Measurements from ENCODE around the gene KLHL26. TPM values are rescaled to one million over a fixed set of nuclear protein-coding genes. Genes with fewer than 3 reads are reported as not detected.

KLHL26 gene
- polyA plus RNA-seq, 2 of the 4 experiments (the other 2 are of a cell fraction), result 1.1 to 2.0 TPM

GRCh38 chr19:18646535-18647370, 9.9 kb downstream of the KLHL26 start:
- 94% methylated on average over 27 of the region's 34 CpGs for WGBS (ENCODE audit: missing lambda C conversion rate)
- no peak overlapping the region for H3K4me3 ChIP-seq
- H3K4me1 ChIP-seq, result no peaks in the 10 kb centered on the region
- ChIA-PET CTCF (no interaction called here), POLR2A (no interaction called here)
- H3K9me3 ChIP-seq, result no peaks in the 10 kb centered on the region
- FAIRE-seq (no peak), ATAC-seq (no peak), DNase-seq (ENCODE audit: low read depth in 1 of 2, low spot score in 1 of 2) (no peak)
- no peak overlapping the region for H3K27ac ChIP-seq
- no peak overlapping the region for H3K4me2 ChIP-seq
- TF ChIP-seq POLR2A (IDR thresholded peaks at IDR 0.05; ENCODE audit: low read length) (no peak), ZSCAN20 (CRISPR knock-in tag; IDR thresholded peaks at IDR 0.05) (no peak), ELK1 (IDR thresholded peaks at IDR 0.05; ENCODE audit: low read depth, low read length) (no peak), TP53 (CRISPR knock-in tag; IDR thresholded peaks at IDR 0.05) (no peak)

GRCh38 chr19:18647371-18647767, 10.5 kb downstream of the KLHL26 start:
- H3K4me1 ChIP-seq, result no peaks in the 10 kb centered on the region
- ATAC-seq, result no peak
- H3K27ac ChIP-seq, result no peak overlapping the region
- no peak overlapping the region for H3K4me3 ChIP-seq
- no peak overlapping the region for H3K4me2 ChIP-seq
- no peak for DNase-seq (ENCODE audit: low read depth in 1 of 2, low spot score in 1 of 2)
- 70% methylated on average over 1 of the region's 1 CpG for WGBS (ENCODE audit: missing lambda C conversion rate)
- ChIA-PET POLR2A (no interaction called here), CTCF (no interaction called here)
- no peaks in the 10 kb centered on the region for H3K9me3 ChIP-seq
- TF ChIP-seq NPAS2 (CRISPR knock-in tag; IDR thresholded peaks at IDR 0.05; ENCODE audit: borderline replicate concordance) (no peak), EP300 (IDR thresholded peaks at IDR 0.05) (no peak), RFX5 (IDR thresholded peaks at IDR 0.05) (no peak), JUN (IDR thresholded peaks at IDR 0.05) (no peak), SREBF2 (IDR thresholded peaks at IDR 0.05) (no peak), ESRRA (IDR thresholded peaks at IDR 0.05; ENCODE audit: borderline replicate concordance, low read length) (no peak), EHMT2 (IDR thresholded peaks at IDR 0.05; ENCODE audit: low read depth) (no peak), E2F6 (IDR thresholded peaks at IDR 0.05; ENCODE audit: borderline replicate concordance, low read depth) (no peak), RAD21 (conservative IDR thresholded peaks at IDR 0.05 in 1 of 2, IDR thresholded peaks at IDR 0.05 in 1 of 2) (no peak), CBX8 (IDR thresholded peaks at IDR 0.05) (no peak), PBX3 (IDR thresholded peaks at IDR 0.05) (no peak), HDAC2 (IDR thresholded peaks at IDR 0.05) (no peak), RARB (CRISPR knock-in tag; IDR thresholded peaks at IDR 0.05) (no peak), BCL3 (IDR thresholded peaks at IDR 0.05) (no peak), ZSCAN20 (CRISPR knock-in tag; IDR thresholded peaks at IDR 0.05) (no peak), KDM5A (IDR thresholded peaks at IDR 0.05) (no peak), EHF (CRISPR knock-in tag; IDR thresholded peaks at IDR 0.05) (no peak), ATOH8 (CRISPR knock-in tag; IDR thresholded peaks at IDR 0.05; ENCODE audit: low read depth) (no peak), PHF8 (IDR thresholded peaks at IDR 0.05; ENCODE audit: borderline replicate concordance, low read depth) (no peak)
- FAIRE-seq, result no peak

All from A549 (cell line).